ENCODE measurements around the gene GRIK1. TPM values are rescaled to one million over a fixed set of nuclear protein-coding genes. Genes with fewer than 3 reads are reported as not detected.

Gene GRIK1
- polyA plus RNA-seq, 3 donors: not detected

- Histone ChIP-seq H2AFZ (ENCODE audit: insufficient read depth, low read depth, low read length, poor library complexity, severe bottlenecking) (no peak overlapping the region), H3K27me3 (ENCODE audit: control insufficient read depth in 2 of 2, insufficient read depth in 2 of 2, low read length in 2 of 2) (no peaks in the 10 kb centered on the region), H3K4me3 (replicated peaks in 1 of 3; ENCODE audit: low read depth in 2 of 3, low read length in 3 of 3) (no peak overlapping the region), H3K79me2 (ENCODE audit: insufficient read depth, low read length) (no peaks in the 10 kb centered on the region), H4K20me1 (ENCODE audit: insufficient read depth, low read length) (no peaks in the 10 kb centered on the region), H3K4me2 (replicated peaks; ENCODE audit: extremely low read depth, low read length, poor library complexity, severe bottlenecking) (no peak overlapping the region), H3K9ac (ENCODE audit: insufficient read depth, low read length, poor library complexity, severe bottlenecking) (no peak overlapping the region), H3K9me3 (replicated peaks in 1 of 2; ENCODE audit: control insufficient read depth in 1 of 2, insufficient read depth in 1 of 2, low read length in 2 of 2) (peaks cover 11% of the 10 kb centered on the region in 2 donors), H3K36me3 (replicated peaks in 1 of 2; ENCODE audit: control insufficient read depth in 1 of 2, insufficient read depth in 2 of 2, low read length in 2 of 2) (no peaks in the 10 kb centered on the region), H3K27ac (ENCODE audit: low read depth in 1 of 2, low read length in 2 of 2) (no peak overlapping the region), H3K4me1 (ENCODE audit: control insufficient read depth in 1 of 2, insufficient read depth in 2 of 2, low read length in 2 of 2) (peaks cover 8 to 17% of the 10 kb centered on the region in 2 donors)
- Mint-ChIP-seq H3K9me3 (peaks cover 0 to 22% (median 13%) of the 10 kb centered on the region in 7 donors), H3K27me3 (ENCODE audit: low read depth in 3 of 3) (no peaks in the 10 kb centered on the region), H3K27ac (no peak overlapping the region), H3K4me3 (no peak overlapping the region), H3K4me1 (peaks cover 13% of the 10 kb centered on the region), H3K36me3 (peaks cover 12% of the 10 kb centered on the region in 2 donors)
- TF ChIP-seq, protein P1, sequence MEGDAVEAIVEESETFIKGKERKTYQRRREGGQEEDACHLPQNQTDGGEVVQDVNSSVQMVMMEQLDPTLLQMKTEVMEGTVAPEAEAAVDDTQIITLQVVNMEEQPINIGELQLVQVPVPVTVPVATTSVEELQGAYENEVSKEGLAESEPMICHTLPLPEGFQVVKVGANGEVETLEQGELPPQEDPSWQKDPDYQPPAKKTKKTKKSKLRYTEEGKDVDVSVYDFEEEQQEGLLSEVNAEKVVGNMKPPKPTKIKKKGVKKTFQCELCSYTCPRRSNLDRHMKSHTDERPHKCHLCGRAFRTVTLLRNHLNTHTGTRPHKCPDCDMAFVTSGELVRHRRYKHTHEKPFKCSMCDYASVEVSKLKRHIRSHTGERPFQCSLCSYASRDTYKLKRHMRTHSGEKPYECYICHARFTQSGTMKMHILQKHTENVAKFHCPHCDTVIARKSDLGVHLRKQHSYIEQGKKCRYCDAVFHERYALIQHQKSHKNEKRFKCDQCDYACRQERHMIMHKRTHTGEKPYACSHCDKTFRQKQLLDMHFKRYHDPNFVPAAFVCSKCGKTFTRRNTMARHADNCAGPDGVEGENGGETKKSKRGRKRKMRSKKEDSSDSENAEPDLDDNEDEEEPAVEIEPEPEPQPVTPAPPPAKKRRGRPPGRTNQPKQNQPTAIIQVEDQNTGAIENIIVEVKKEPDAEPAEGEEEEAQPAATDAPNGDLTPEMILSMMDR (IDR thresholded peaks at IDR 0.05): no peak
- no peak for DNase-seq
- intact Hi-C loops (cut with micrococcal nuclease): no loop called here
- WGBS (ENCODE audit: insufficient coverage): no CpG with 5 or more reads among the region's 2 CpGs
Observed at GRCh38 chr21:29633756-29634155, 306.0 kb downstream of the GRIK1 start.

GRCh38 chr21:29630441-29630840 lies 309.4 kb downstream of the GRIK1 start:
- Histone ChIP-seq H3K9ac (ENCODE audit: insufficient read depth, low read length, poor library complexity, severe bottlenecking) (no peak overlapping the region), H3K9me3 (replicated peaks in 1 of 2; ENCODE audit: control insufficient read depth in 1 of 2, insufficient read depth in 1 of 2, low read length in 2 of 2) (no peaks in the 10 kb centered on the region), H3K27me3 (ENCODE audit: control insufficient read depth in 2 of 2, insufficient read depth in 2 of 2, low read length in 2 of 2) (no peaks in the 10 kb centered on the region), H3K4me3 (replicated peaks in 1 of 3; ENCODE audit: low read depth in 2 of 3, low read length in 3 of 3) (no peak overlapping the region), H2AFZ (ENCODE audit: insufficient read depth, low read depth, low read length, poor library complexity, severe bottlenecking) (no peak overlapping the region), H3K4me1 (ENCODE audit: control insufficient read depth in 1 of 2, insufficient read depth in 2 of 2, low read length in 2 of 2) (peaks cover 0 to under 1% of the 10 kb centered on the region in 2 donors), H3K27ac (ENCODE audit: low read depth in 1 of 2, low read length in 2 of 2) (no peak overlapping the region), H3K4me2 (replicated peaks; ENCODE audit: extremely low read depth, low read length, poor library complexity, severe bottlenecking) (no peak overlapping the region), H3K36me3 (replicated peaks in 1 of 2; ENCODE audit: control insufficient read depth in 1 of 2, insufficient read depth in 2 of 2, low read length in 2 of 2) (no peaks in the 10 kb centered on the region), H3K79me2 (ENCODE audit: insufficient read depth, low read length) (no peaks in the 10 kb centered on the region), H4K20me1 (ENCODE audit: insufficient read depth, low read length) (no peaks in the 10 kb centered on the region)
- peaks cover 8 to 11% of the 10 kb centered on the region in 2 donors for H3K36me3 Mint-ChIP-seq
- H3K27ac Mint-ChIP-seq: no peak overlapping the region
- TF ChIP-seq, protein P1 (IDR thresholded peaks at IDR 0.05): no peak
- H3K27me3 Mint-ChIP-seq (ENCODE audit: low read depth in 3 of 3): no peaks in the 10 kb centered on the region
- intact Hi-C loops (cut with micrococcal nuclease): no loop called here
- WGBS (ENCODE audit: insufficient coverage): no CpG with 5 or more reads among the region's 3 CpGs
- no peak overlapping the region for H3K4me3 Mint-ChIP-seq
- no peak for DNase-seq
- H3K9me3 Mint-ChIP-seq: peaks cover 0 to 3% (median under 1%) of the 10 kb centered on the region in 7 donors
- peaks cover 5% of the 10 kb centered on the region for H3K4me1 Mint-ChIP-seq
